ENCODE data around the gene TNRC6C.
"Not testable (repeated sequence)": the region's sequence is repeated elsewhere in the genome, so short reads cannot be mapped to it uniquely, and the experiment has no call there.

The TNRC6C gene

GRCh38 chr17:78058001-78058400 lies 99.5 kb downstream of the TNRC6C start:
- no peak for TF ChIP-seq CTCF (IDR thresholded peaks at IDR 0.05; ENCODE audit: low read depth, low read length)
- no peak overlapping the region for H3K4me3 ChIP-seq (replicated peaks in 1 of 2; ENCODE audit: low read depth in 2 of 2, low read length in 2 of 2)
- DNase-seq (ENCODE audit: low read depth in 2 of 2): no peak

- TF ChIP-seq CTCF (IDR thresholded peaks at IDR 0.05; ENCODE audit: low read depth, low read length): no peak
- no peak overlapping the region for H3K4me3 ChIP-seq (replicated peaks in 1 of 2; ENCODE audit: low read depth in 2 of 2, low read length in 2 of 2)
- no peak for DNase-seq (ENCODE audit: low read depth in 2 of 2)
These were observed 100.1 kb downstream of the TNRC6C start for GRCh38 chr17:78058581-78058980.

DNA sequence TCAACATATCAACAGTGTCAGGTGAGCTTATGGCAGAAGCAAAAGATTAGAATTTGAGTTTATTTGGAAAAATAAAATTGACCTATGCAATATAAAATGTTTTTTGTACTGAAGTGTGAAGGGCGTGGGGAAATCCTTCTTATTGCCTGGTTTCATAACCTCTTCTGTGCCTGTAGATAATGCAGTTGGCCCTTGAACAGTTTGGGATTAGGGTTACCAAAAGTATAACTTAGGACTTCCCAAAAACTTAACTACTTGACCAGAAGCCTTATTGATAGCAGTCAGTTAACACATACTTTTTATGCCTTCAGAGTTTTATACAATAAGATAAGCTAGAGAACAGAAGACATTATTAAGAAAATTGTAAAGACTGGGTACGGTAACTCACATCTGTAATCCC lies 104.1 kb downstream of the TNRC6C start:
- H3K4me3 ChIP-seq (replicated peaks in 1 of 2; ENCODE audit: low read depth in 2 of 2, low read length in 2 of 2): no peak overlapping the region
- DNase-seq (ENCODE audit: low read depth in 2 of 2): no peak
- no peak for TF ChIP-seq CTCF (IDR thresholded peaks at IDR 0.05; ENCODE audit: low read depth, low read length)

GRCh38 chr17:78063489-78063888 lies 105.0 kb downstream of the TNRC6C start:
- TF ChIP-seq CTCF (IDR thresholded peaks at IDR 0.05; ENCODE audit: low read depth, low read length): no peak
- no peak overlapping the region for H3K4me3 ChIP-seq (replicated peaks in 1 of 2; ENCODE audit: low read depth in 2 of 2, low read length in 2 of 2)
- no peak for DNase-seq (ENCODE audit: low read depth in 2 of 2)

DNA sequence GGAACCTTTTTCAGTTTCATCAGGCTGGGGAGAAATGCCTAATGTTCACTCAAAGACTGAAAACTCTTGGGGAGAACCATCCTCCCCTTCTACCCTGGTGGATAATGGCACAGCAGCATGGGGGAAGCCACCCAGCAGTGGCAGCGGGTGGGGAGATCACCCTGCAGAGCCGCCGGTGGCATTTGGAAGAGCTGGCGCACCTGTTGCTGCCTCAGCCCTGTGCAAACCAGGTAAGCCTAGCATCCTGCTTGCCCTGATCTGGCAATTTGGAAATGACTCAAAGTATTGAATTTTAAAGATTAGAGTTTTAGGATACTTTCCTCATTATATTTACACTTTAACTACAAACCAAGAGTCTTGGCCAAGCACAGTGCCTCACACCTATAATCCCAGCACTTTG lies 106.2 kb downstream of the TNRC6C start:
- no peak for DNase-seq (ENCODE audit: low read depth in 2 of 2)
- TF ChIP-seq CTCF (IDR thresholded peaks at IDR 0.05; ENCODE audit: low read depth, low read length): no peak
- H3K4me3 ChIP-seq (replicated peaks in 1 of 2; ENCODE audit: low read depth in 2 of 2, low read length in 2 of 2): no peak overlapping the region

DNA sequence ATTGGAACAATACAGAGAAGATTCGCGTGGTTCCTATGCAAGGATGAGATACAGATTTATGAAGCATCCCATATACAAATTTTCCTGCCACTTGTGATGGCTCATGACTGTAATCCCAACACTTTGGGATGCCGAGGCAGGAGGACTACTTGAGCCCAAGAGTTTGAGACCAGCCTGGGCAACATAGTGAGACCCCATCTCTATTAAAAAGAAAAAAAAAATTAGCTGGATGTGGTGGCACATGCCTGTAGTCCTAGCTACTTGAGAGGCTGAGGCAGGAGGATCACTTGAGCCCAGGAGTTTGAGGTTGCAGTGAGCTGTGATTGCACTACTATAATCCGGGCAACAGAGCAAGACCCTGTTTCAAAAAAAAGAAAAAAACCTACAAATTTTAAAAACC lies 108.5 kb downstream of the TNRC6C start:
- DNase-seq (ENCODE audit: low read depth in 2 of 2); H3K4me3 ChIP-seq (replicated peaks in 1 of 2; ENCODE audit: low read depth in 2 of 2, low read length in 2 of 2): not testable (repeated sequence)

GRCh38 chr17:78069695-78070094 lies 111.2 kb downstream of the TNRC6C start:
- DNase-seq (ENCODE audit: low read depth in 2 of 2): no peak
- no peak overlapping the region for H3K4me3 ChIP-seq (replicated peaks in 1 of 2; ENCODE audit: low read depth in 2 of 2, low read length in 2 of 2)
- TF ChIP-seq CTCF (IDR thresholded peaks at IDR 0.05; ENCODE audit: low read depth, low read length): no peak

Measured in cardiac fibroblast (primary cell).